ENCODE measurements around the gene TMEM209. TPM values are rescaled to one million over a fixed set of nuclear protein-coding genes. Genes with fewer than 3 reads are reported as not detected.

The TMEM209 gene
- total and polyA plus RNA-seq, 4 donors, result 4.5 to 10.1 (median 9.0) TPM

DNA sequence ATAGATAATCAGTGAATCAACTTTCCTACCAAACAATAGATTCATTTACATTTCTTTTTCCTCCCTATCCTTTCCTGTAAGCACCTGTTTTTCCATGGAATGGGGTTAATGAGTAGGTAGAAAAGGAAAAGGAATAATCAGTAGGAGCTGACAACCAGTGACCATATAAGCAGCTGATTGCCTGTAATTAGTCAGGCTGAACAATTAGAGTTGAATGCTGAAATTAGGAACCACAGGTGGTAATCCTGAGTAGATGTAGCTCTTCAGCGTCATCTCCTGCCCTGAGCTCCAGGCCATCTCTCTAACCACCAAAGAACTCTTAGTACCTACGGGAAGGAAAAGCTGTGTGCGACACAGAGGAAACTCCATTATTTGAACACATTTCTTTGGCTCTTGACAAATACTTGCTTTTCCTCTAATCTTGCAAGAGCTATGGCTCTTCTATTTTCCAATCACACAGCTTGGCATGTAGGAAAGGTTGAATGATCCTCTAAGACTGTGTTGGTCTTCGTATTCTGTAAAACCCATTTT, 71.0 kb downstream of the TMEM209 start:
- DNase-seq (ENCODE audit: low spot score), result no peak
- TF ChIP-seq NR2F2 (IDR thresholded peaks at IDR 0.05), result no peak
- no peak for TF ChIP-seq SP1 (IDR thresholded peaks at IDR 0.05)
- no peak for TF ChIP-seq JUND (IDR thresholded peaks at IDR 0.05)
- TF ChIP-seq, protein P1, sequence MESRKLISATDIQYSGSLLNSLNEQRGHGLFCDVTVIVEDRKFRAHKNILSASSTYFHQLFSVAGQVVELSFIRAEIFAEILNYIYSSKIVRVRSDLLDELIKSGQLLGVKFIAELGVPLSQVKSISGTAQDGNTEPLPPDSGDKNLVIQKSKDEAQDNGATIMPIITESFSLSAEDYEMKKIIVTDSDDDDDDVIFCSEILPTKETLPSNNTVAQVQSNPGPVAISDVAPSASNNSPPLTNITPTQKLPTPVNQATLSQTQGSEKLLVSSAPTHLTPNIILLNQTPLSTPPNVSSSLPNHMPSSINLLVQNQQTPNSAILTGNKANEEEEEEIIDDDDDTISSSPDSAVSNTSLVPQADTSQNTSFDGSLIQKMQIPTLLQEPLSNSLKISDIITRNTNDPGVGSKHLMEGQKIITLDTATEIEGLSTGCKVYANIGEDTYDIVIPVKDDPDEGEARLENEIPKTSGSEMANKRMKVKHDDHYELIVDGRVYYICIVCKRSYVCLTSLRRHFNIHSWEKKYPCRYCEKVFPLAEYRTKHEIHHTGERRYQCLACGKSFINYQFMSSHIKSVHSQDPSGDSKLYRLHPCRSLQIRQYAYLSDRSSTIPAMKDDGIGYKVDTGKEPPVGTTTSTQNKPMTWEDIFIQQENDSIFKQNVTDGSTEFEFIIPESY (IDR thresholded peaks at IDR 0.05), result no peak
- TF ChIP-seq, protein P2, sequence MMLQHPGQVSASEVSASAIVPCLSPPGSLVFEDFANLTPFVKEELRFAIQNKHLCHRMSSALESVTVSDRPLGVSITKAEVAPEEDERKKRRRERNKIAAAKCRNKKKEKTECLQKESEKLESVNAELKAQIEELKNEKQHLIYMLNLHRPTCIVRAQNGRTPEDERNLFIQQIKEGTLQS (IDR thresholded peaks at IDR 0.05), result no peak
- TF ChIP-seq, protein P3, sequence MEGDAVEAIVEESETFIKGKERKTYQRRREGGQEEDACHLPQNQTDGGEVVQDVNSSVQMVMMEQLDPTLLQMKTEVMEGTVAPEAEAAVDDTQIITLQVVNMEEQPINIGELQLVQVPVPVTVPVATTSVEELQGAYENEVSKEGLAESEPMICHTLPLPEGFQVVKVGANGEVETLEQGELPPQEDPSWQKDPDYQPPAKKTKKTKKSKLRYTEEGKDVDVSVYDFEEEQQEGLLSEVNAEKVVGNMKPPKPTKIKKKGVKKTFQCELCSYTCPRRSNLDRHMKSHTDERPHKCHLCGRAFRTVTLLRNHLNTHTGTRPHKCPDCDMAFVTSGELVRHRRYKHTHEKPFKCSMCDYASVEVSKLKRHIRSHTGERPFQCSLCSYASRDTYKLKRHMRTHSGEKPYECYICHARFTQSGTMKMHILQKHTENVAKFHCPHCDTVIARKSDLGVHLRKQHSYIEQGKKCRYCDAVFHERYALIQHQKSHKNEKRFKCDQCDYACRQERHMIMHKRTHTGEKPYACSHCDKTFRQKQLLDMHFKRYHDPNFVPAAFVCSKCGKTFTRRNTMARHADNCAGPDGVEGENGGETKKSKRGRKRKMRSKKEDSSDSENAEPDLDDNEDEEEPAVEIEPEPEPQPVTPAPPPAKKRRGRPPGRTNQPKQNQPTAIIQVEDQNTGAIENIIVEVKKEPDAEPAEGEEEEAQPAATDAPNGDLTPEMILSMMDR (IDR thresholded peaks at IDR 0.05; ENCODE audit: low read depth, low read length, missing input control), result no peak
- Histone ChIP-seq H3K4me3 (ENCODE audit: low read depth in 1 of 3, low read length in 3 of 3) (no peak overlapping the region), H3K27ac (ENCODE audit: low read depth in 1 of 2, low read length in 2 of 2) (no peak overlapping the region), H3K4me1 (ENCODE audit: control insufficient read depth in 4 of 4, insufficient read depth in 4 of 4, low read length in 3 of 4) (no peaks in the 10 kb centered on the region), H3K27me3 (ENCODE audit: control insufficient read depth in 4 of 4, insufficient read depth in 4 of 4, low read length in 3 of 4) (no peaks in the 10 kb centered on the region), H3K9ac (ENCODE audit: low read depth in 1 of 2, low read length in 2 of 2) (no peak overlapping the region), H3K9me3 (ENCODE audit: control insufficient read depth in 4 of 4, low read length in 3 of 4) (no peaks in the 10 kb centered on the region), H3K36me3 (ENCODE audit: control insufficient read depth in 4 of 4, insufficient read depth in 3 of 4, low read depth in 1 of 4, low read length in 3 of 4) (peaks cover 5 to 58% (median 43%) of the 10 kb centered on the region in 4 donors)
- 98% methylated on average over 4 of the region's 4 CpGs for WGBS

DNA sequence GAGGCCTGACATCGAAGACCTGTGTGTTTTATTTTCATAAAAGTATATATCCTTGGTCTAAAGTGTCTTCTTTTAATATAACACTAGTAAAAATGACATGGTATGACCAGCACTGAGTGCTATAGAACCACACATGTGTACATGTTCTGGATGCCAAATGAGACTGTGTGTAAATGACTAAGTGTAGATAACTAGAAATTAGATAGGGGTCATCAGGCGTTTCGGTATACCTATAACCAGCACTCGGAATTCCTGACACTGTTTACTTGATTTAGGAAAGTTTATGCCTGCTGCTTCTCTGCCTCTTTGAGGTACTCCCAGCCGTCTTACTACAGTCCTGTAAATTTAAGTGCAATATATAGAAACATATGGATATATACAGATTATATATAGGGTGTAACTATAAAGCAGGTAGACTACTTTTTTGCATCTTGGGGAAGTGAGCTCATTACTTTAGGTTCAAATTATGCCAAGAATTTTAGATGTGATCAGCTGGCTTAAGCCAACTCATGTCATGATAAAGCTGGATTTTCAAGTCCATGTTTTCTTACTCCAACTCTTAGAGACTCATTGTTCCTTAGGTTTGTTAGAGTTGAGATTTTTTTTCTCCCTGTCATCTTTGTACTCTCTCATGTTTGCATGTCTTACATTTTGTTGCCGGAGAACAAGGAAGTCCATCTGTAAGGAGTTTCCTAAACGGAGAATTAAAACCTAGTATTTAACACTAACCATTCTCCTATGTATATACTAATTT, 72.0 kb downstream of the TMEM209 start:
- Histone ChIP-seq H3K4me1 (ENCODE audit: control insufficient read depth in 4 of 4, insufficient read depth in 4 of 4, low read length in 3 of 4) (no peaks in the 10 kb centered on the region), H3K36me3 (ENCODE audit: control insufficient read depth in 4 of 4, insufficient read depth in 3 of 4, low read depth in 1 of 4, low read length in 3 of 4) (peaks cover 8 to 58% (median 46%) of the 10 kb centered on the region in 4 donors), H3K27ac (ENCODE audit: low read depth in 1 of 2, low read length in 2 of 2) (no peak overlapping the region), H3K9ac (ENCODE audit: low read depth in 1 of 2, low read length in 2 of 2) (no peak overlapping the region), H3K4me3 (ENCODE audit: low read depth in 1 of 3, low read length in 3 of 3) (no peak overlapping the region), H3K9me3 (ENCODE audit: control insufficient read depth in 4 of 4, low read length in 3 of 4) (no peaks in the 10 kb centered on the region), H3K27me3 (ENCODE audit: control insufficient read depth in 4 of 4, insufficient read depth in 4 of 4, low read length in 3 of 4) (no peaks in the 10 kb centered on the region)
- TF ChIP-seq EGR1 (IDR thresholded peaks at IDR 0.05; ENCODE audit: low read depth in 2 of 2), result no peak
- TF ChIP-seq TAF1 (conservative IDR thresholded peaks at IDR 0.05), result no peak
- TF ChIP-seq SP1 (IDR thresholded peaks at IDR 0.05), result no peak
- no peak for TF ChIP-seq RAD21 (IDR thresholded peaks at IDR 0.05)
- TF ChIP-seq RXRA (IDR thresholded peaks at IDR 0.05), result no peak
- TF ChIP-seq, protein P2 (IDR thresholded peaks at IDR 0.05), result no peak
- TF ChIP-seq, protein P4, sequence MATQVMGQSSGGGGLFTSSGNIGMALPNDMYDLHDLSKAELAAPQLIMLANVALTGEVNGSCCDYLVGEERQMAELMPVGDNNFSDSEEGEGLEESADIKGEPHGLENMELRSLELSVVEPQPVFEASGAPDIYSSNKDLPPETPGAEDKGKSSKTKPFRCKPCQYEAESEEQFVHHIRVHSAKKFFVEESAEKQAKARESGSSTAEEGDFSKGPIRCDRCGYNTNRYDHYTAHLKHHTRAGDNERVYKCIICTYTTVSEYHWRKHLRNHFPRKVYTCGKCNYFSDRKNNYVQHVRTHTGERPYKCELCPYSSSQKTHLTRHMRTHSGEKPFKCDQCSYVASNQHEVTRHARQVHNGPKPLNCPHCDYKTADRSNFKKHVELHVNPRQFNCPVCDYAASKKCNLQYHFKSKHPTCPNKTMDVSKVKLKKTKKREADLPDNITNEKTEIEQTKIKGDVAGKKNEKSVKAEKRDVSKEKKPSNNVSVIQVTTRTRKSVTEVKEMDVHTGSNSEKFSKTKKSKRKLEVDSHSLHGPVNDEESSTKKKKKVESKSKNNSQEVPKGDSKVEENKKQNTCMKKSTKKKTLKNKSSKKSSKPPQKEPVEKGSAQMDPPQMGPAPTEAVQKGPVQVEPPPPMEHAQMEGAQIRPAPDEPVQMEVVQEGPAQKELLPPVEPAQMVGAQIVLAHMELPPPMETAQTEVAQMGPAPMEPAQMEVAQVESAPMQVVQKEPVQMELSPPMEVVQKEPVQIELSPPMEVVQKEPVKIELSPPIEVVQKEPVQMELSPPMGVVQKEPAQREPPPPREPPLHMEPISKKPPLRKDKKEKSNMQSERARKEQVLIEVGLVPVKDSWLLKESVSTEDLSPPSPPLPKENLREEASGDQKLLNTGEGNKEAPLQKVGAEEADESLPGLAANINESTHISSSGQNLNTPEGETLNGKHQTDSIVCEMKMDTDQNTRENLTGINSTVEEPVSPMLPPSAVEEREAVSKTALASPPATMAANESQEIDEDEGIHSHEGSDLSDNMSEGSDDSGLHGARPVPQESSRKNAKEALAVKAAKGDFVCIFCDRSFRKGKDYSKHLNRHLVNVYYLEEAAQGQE (IDR thresholded peaks at IDR 0.05), result no peak
- no peak for TF ChIP-seq JUND (IDR thresholded peaks at IDR 0.05)
- no peak for TF ChIP-seq FOXA2 (IDR thresholded peaks at IDR 0.05)
- TF ChIP-seq YY1 (IDR thresholded peaks at IDR 0.05), result no peak
- no peak for TF ChIP-seq GABPA (IDR thresholded peaks at IDR 0.05 in 1 of 2, conservative IDR thresholded peaks at IDR 0.05 in 1 of 2)
- WGBS, result 96% methylated on average over 7 of the region's 7 CpGs
- no peak for DNase-seq (ENCODE audit: low spot score)
